GM12878 (cell line): ENCODE data around the gene TYW3. TPM values are rescaled to one million over a fixed set of nuclear protein-coding genes. Genes with fewer than 3 reads are reported as not detected.

Source experiments
- ATAC-seq: fragments of 200-7000 bp; cut with Tn5 transposase; 3 replicates; pipeline ENCODE4 v1.9.1; 2020; ENCODE audit warnings: mild to moderate bottlenecking, moderate library complexity
- BruUV-seq: library from RNA; stranded (reverse); fragments of 400-500 nt; replicated peaks from 2 replicates; lab custom pipeline; 2021; lab: Mats Ljungman, UMichigan
- CTCF ChIA-PET: fragments of 300-600 bp; sonication (Branson Sonifier 250); formaldehyde crosslinking; extraction: SDS; loops from one replicate; lab custom pipeline; 2021; ENCODE audit warnings: inconsistent platforms; lab: Yijun Ruan, JAX
- POLR2A ChIA-PET: fragments of 350-600 bp; formaldehyde crosslinking; extraction: SDS; loops from one replicate; lab custom pipeline; 2021; ENCODE audit warnings: inconsistent platforms; lab: Charles Lee
- RAD21 ChIA-PET: fragments of 300-600 bp; sonication (Branson Sonifier 250); formaldehyde crosslinking; loops from one replicate; lab custom pipeline; 2023; ENCODE audit warnings: antibody characterized with exemption; ENCODE audit not compliant: unreplicated experiment; lab: Charles Lee
- SMC1A ChIA-PET: fragments of 300-600 bp; sonication (Branson Sonifier 250); formaldehyde crosslinking; loops from one replicate; lab custom pipeline; 2023; ENCODE audit not compliant: unreplicated experiment, uncharacterized antibody; lab: Charles Lee
- DNase-seq: peaks from one replicate; pipeline ENCODE4 v3.0.0-alpha.2; 2011; ENCODE audit warnings: low read depth, low spot score
- FAIRE-seq: peaks from 3 replicates; lab custom pipeline; 2011; peaks lifted over from hg19 to GRCh38; lab: Jason Lieb, UNC
- H2AFZ ChIP-seq: 2 replicates; pipeline ENCODE4 v1.6.0; 2011; ENCODE audit warnings: low read depth, low read length, control low read depth; ENCODE audit not compliant: control insufficient read depth
- H3K27ac ChIP-seq: 2 replicates; pipeline ENCODE4 v1.5.1; 2011; ENCODE audit warnings: control low read depth; ENCODE audit not compliant: control insufficient read depth, insufficient read depth
- H3K27me3 ChIP-seq, 2 experiments: replicated peaks in 1 of 2; 2 replicates each; pipeline versions ENCODE4 v1.6.0 to v1.6.1; 2011; ENCODE audit warnings: low read length in 1 of 2; ENCODE audit not compliant: control insufficient read depth in 2 of 2, insufficient read depth in 2 of 2
- H3K36me3 ChIP-seq, 2 experiments: 2 replicates each; pipeline ENCODE4 v1.5.1; 2011; ENCODE audit warnings: low read length in 1 of 2; ENCODE audit not compliant: control insufficient read depth in 2 of 2, insufficient read depth in 2 of 2
- H3K4me1 ChIP-seq: 2 replicates; pipeline ENCODE4 v1.6.1; 2011; ENCODE audit warnings: mild to moderate bottlenecking, low read length, moderate library complexity, mixed read lengths; ENCODE audit not compliant: control insufficient read depth, insufficient read depth
- H3K4me2 ChIP-seq: 2 replicates; pipeline ENCODE4 v1.6.0; 2011; ENCODE audit warnings: control low read depth; ENCODE audit not compliant: control insufficient read depth, insufficient read depth
- H3K4me3 ChIP-seq: fragments of 200-600 bp; sonication (generic); 2 replicates; pipeline ENCODE4 v1.5.1; 2016
- H3K79me2 ChIP-seq: 2 replicates; pipeline ENCODE4 v1.6.0; 2011; ENCODE audit warnings: low read length; ENCODE audit not compliant: control insufficient read depth, insufficient read depth
- H3K9ac ChIP-seq: 2 replicates; pipeline ENCODE4 v1.8.0; 2011; ENCODE audit warnings: low read length, control low read depth, mixed read lengths; ENCODE audit not compliant: control insufficient read depth, insufficient read depth
- H3K9me3 ChIP-seq: replicated peaks from 3 replicates; pipeline ENCODE4 v1.5.1; 2011; ENCODE audit warnings: mild to moderate bottlenecking, low read length; ENCODE audit not compliant: control insufficient read depth, insufficient read depth
- H4K20me1 ChIP-seq: 2 replicates; pipeline ENCODE4 v1.6.0; 2011; ENCODE audit not compliant: control insufficient read depth, insufficient read depth
- CHD4 ChIP-seq: fragments of 200-600 bp; sonication (generic); IDR thresholded peaks from 2 replicates; pipeline ENCODE4 v1.6.1; 2016; ENCODE audit warnings: mild to moderate bottlenecking
- E2F8 ChIP-seq: fragments of 450-650 bp; IDR thresholded peaks from 2 replicates; pipeline ENCODE4 v1.6.1; 2018; ENCODE audit warnings: mild to moderate bottlenecking, low read depth, moderate library complexity; ENCODE audit not compliant: partially characterized antibody
- ETV6 ChIP-seq, 2 experiments: fragments of 450-650 bp in 1 of 2; IDR thresholded peaks in 1 of 2; conservative IDR thresholded peaks in 1 of 2; 2 replicates each; pipeline ENCODE4 v1.6.1; 2014; ENCODE audit warnings: antibody characterized with exemption in 1 of 2, borderline replicate concordance in 1 of 2, low read depth in 1 of 2, mild to moderate bottlenecking in 1 of 2, moderate library complexity in 1 of 2
- JUNB ChIP-seq: IDR thresholded peaks from 2 replicates; pipeline ENCODE4 v1.6.1; 2016; ENCODE audit warnings: antibody characterized with exemption, mild to moderate bottlenecking
- NFIC ChIP-seq: IDR thresholded peaks from 2 replicates; pipeline ENCODE4 v1.6.1; 2012; ENCODE audit warnings: low read depth, mild to moderate bottlenecking, inconsistent platforms, low read length, moderate library complexity
- NFYA ChIP-seq: IDR thresholded peaks from 2 replicates; pipeline ENCODE4 v1.6.1; 2011; ENCODE audit warnings: low read depth, mild to moderate bottlenecking, low read length, improper control_type of control experiment, borderline replicate concordance
- NR2F1 ChIP-seq: fragments of 450-650 bp; conservative IDR thresholded peaks from 2 replicates; pipeline ENCODE4 v1.6.1; 2017; ENCODE audit warnings: mild to moderate bottlenecking
- SMC3 ChIP-seq: IDR thresholded peaks from 2 replicates; pipeline ENCODE4 v1.6.1; 2011; ENCODE audit warnings: low read length, improper control_type of control experiment, borderline replicate concordance
- whole genome bisulfite sequencing: methylation state at CpG from one replicate; pipeline ENCODE4 v1.1.6; 2016; ENCODE audit warnings: low lambda C conversion rate; ENCODE audit not compliant: insufficient replicate concordance, insufficient coverage; ENCODE audit errors: missing lambda C conversion rate; 5-methylcytosine and 5-hydroxymethylcytosine counted together
- in situ Hi-C: fragments of 300-500 bp; cut with MboI; formaldehyde crosslinking; loops from 9 replicates; pipeline ENCODE4 v1.14.3; 2018; ENCODE audit warnings: mixed read lengths
- intact Hi-C: fragments of 100-400 bp; cut with micrococcal nuclease; formaldehyde crosslinking; loops from one replicate; pipeline ENCODE4 v1.14.2; 2022; ENCODE audit not compliant: unreplicated experiment
- polyA plus RNA-seq, 11 experiments: library from polyadenylated mRNA; depleted of rRNA in 4 of 11; unstranded in 6 of 11; stranded (reverse) in 5 of 11; fragments of >200 nt; fragmentation: Nextera tagmentation in 4 of 11; fragmentation: Illumina TruSeq in 1 of 11; extraction: Ambion mirVana in 4 of 11; extraction: Trizol in 1 of 11; gene quantifications; 1 replicate in 1 of 11; 2 replicates in 10 of 11; pipeline versions ENCODE4 v1.2.1 to v1.2.3, GENCODE V29; 2011 to 2016; ENCODE audit warnings: inconsistent platforms in 2 of 11, missing spikeins in 2 of 11, low read depth in 1 of 11
- total RNA-seq, 4 experiments: library from RNA; depleted of rRNA in 3 of 4; stranded (reverse); fragments of >200 nt in 3 of 4; fragmentation: Illumina TruSeq in 1 of 4; extraction: Trizol in 1 of 4; gene quantifications; 2 replicates each; pipeline versions ENCODE4 v1.2.1 to v1.2.3, GENCODE V29; 2013 to 2021
- TF ChIP-seq, protein P1 (sequence below): fragments of 450-650 bp; conservative IDR thresholded peaks from 2 replicates; pipeline ENCODE4 v1.6.1; 2017; ENCODE audit warnings: mild to moderate bottlenecking, moderate library complexity
- TF ChIP-seq, protein P2 (sequence below): fragments of 450-650 bp; IDR thresholded peaks from 2 replicates; pipeline ENCODE4 v1.6.1; 2016; ENCODE audit warnings: mild to moderate bottlenecking

TYW3 gene
- total and polyA plus RNA-seq, 10 of the 15 experiments (the other 5 are each of a cell fraction or from before 2014, with no cell fraction given): 18.6 to 54.4 (median 32.8) TPM

- no TSS peak for BruUV-seq
- Histone ChIP-seq H4K20me1 (no peaks in the 10 kb centered on the region), H3K9me3 (peaks cover 9% of the 10 kb centered on the region), H3K27me3 (no peaks in the 10 kb centered on the region), H3K9ac (peak overlapping the region; percentile 54), H3K4me1 (peaks cover 10% of the 10 kb centered on the region; the same call in 1 of the 2 replicates), H3K79me2 (peaks cover 66% of the 10 kb centered on the region), H3K27ac (peak overlapping the region; percentile 76), H2AFZ (peak overlapping the region; percentile 18; the same call in 1 of the 2 replicates), H3K4me3 (peak overlapping the region; percentile 81), H3K36me3 (no peaks in the 10 kb centered on the region; a peak in 1 of 4 replicates), H3K4me2 (peak overlapping the region; percentile 85)
- CTCF ChIA-PET: interaction anchor here (4.1 to 8.1 kb wide), 3 partner anchors 10 to 41 kb away, joined by 25 to 92 read pairs (median 56); no protein-coding TSS in a partner anchor
- no peak for DNase-seq
- RAD21 ChIA-PET: interaction anchor here (0.7 to 8.9 kb wide), 6 partner anchors 17 to 41 kb away, joined by 3 to 91 read pairs (median 36); no protein-coding TSS in a partner anchor
- SMC1A ChIA-PET: interaction anchor here (0.8 to 13.7 kb wide), 7 partner anchors 15 to 79 kb away, joined by 3 to 142 read pairs (median 25); no protein-coding TSS in a partner anchor
- intact Hi-C loops (loop anchor here (2.0 to 10.0 kb wide), 6 partner anchors 33 to 537 kb away; partner anchors contain the start of genes FPGT and LRRIQ3), in situ Hi-C loops (loop anchor here (5.0 kb wide), 1 partner anchor 534 kb away; the partner anchor contains the start of genes FPGT and LRRIQ3)
- POLR2A ChIA-PET: interaction anchor here (0.6 to 4.9 kb wide), 6 partner anchors 9 to 263 kb away, joined by 3 to 35 read pairs (median 12); no protein-coding TSS in a partner anchor
- 62% methylated on average over 11 of the region's 11 CpGs for WGBS
- peak; percentile 47 for ATAC-seq
- no peak for FAIRE-seq
- no peak for TF ChIP-seq CHD4
- no peak for TF ChIP-seq E2F8
- TF ChIP-seq, protein P1, sequence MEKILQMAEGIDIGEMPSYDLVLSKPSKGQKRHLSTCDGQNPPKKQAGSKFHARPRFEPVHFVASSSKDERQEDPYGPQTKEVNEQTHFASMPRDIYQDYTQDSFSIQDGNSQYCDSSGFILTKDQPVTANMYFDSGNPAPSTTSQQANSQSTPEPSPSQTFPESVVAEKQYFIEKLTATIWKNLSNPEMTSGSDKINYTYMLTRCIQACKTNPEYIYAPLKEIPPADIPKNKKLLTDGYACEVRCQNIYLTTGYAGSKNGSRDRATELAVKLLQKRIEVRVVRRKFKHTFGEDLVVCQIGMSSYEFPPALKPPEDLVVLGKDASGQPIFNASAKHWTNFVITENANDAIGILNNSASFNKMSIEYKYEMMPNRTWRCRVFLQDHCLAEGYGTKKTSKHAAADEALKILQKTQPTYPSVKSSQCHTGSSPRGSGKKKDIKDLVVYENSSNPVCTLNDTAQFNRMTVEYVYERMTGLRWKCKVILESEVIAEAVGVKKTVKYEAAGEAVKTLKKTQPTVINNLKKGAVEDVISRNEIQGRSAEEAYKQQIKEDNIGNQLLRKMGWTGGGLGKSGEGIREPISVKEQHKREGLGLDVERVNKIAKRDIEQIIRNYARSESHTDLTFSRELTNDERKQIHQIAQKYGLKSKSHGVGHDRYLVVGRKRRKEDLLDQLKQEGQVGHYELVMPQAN: 0 out of 2 replicates have a peak, but pooled peaks have one; percentile 27
- no peak for TF ChIP-seq NFIC
- TF ChIP-seq, protein P2, sequence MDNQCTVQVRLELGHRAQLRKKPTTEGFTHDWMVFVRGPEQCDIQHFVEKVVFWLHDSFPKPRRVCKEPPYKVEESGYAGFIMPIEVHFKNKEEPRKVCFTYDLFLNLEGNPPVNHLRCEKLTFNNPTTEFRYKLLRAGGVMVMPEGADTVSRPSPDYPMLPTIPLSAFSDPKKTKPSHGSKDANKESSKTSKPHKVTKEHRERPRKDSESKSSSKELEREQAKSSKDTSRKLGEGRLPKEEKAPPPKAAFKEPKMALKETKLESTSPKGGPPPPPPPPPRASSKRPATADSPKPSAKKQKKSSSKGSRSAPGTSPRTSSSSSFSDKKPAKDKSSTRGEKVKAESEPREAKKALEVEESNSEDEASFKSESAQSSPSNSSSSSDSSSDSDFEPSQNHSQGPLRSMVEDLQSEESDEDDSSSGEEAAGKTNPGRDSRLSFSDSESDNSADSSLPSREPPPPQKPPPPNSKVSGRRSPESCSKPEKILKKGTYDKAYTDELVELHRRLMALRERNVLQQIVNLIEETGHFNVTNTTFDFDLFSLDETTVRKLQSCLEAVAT: peak; percentile 96
- no peak for TF ChIP-seq ETV6 (conservative IDR thresholded peaks at IDR 0.05 in 1 of 2, IDR thresholded peaks at IDR 0.05 in 1 of 2; ENCODE audit: borderline replicate concordance in 1 of 2, low read depth in 1 of 2)
- no peak for TF ChIP-seq JUNB
- no peak for TF ChIP-seq NFYA
- no peak for TF ChIP-seq SMC3
- TF ChIP-seq NR2F1: no peak
Observed at GRCh38 chr1:74731399-74732052, 1.4 kb upstream of the TYW3 start.
